Measurements from ENCODE around the gene ARL5C. TPM values are rescaled to one million over a fixed set of nuclear protein-coding genes. Genes with fewer than 3 reads are reported as not detected.

Gene ARL5C
- total RNA-seq, 1 donor from 2014 or later: not detected

GRCh38 chr17:39194985-39195524, 29.1 kb upstream of the ARL5C start:
- intact Hi-C loops (cut with micrococcal nuclease): no loop called here

GRCh38 chr17:39194089-39194984, 28.4 kb upstream of the ARL5C start:
- intact Hi-C loops (cut with micrococcal nuclease): no loop called here

GRCh38 chr17:39193346-39193745, 27.4 kb upstream of the ARL5C start:
- intact Hi-C loops (cut with micrococcal nuclease): no loop called here

- intact Hi-C loops (cut with micrococcal nuclease): no loop called here
Observed at GRCh38 chr17:39192901-39193300, 26.9 kb upstream of the ARL5C start.

- intact Hi-C loops (cut with micrococcal nuclease): no loop called here
Observed at GRCh38 chr17:39191750-39192510, 26.0 kb upstream of the ARL5C start.

- intact Hi-C loops (cut with micrococcal nuclease): no loop called here
Observed at GRCh38 chr17:39187152-39187830, 21.3 kb upstream of the ARL5C start.

GRCh38 chr17:39186481-39187002, 20.6 kb upstream of the ARL5C start:
- intact Hi-C loops (cut with micrococcal nuclease): no loop called here

- intact Hi-C loops (cut with micrococcal nuclease): no loop called here
Observed at GRCh38 chr17:39183720-39184119, 17.8 kb upstream of the ARL5C start.

- intact Hi-C loops (cut with micrococcal nuclease): no loop called here
Observed at GRCh38 chr17:39183045-39183444, 17.1 kb upstream of the ARL5C start.

- intact Hi-C loops (cut with micrococcal nuclease): no loop called here
Observed at GRCh38 chr17:39181303-39181702, 15.3 kb upstream of the ARL5C start.

- intact Hi-C loops (cut with micrococcal nuclease): no loop called here
Observed at GRCh38 chr17:39178536-39178935, 12.6 kb upstream of the ARL5C start.

GRCh38 chr17:39177256-39177655, 11.3 kb upstream of the ARL5C start:
- intact Hi-C loops (cut with micrococcal nuclease): no loop called here

GRCh38 chr17:39175695-39176093, 9.7 kb upstream of the ARL5C start:
- intact Hi-C loops (cut with micrococcal nuclease): no loop called here

GRCh38 chr17:39174920-39175694, 9.1 kb upstream of the ARL5C start:
- intact Hi-C loops (cut with micrococcal nuclease): no loop called here

GRCh38 chr17:39173526-39174274, 7.7 kb upstream of the ARL5C start:
- intact Hi-C loops (cut with micrococcal nuclease): no loop called here

GRCh38 chr17:39173080-39173479, 7.1 kb upstream of the ARL5C start:
- intact Hi-C loops (cut with micrococcal nuclease): no loop called here

GRCh38 chr17:39171933-39172332, 6.0 kb upstream of the ARL5C start:
- intact Hi-C loops (cut with micrococcal nuclease): no loop called here

- intact Hi-C loops (cut with micrococcal nuclease): no loop called here
Observed at GRCh38 chr17:39170558-39170957, 4.6 kb upstream of the ARL5C start.

GRCh38 chr17:39170109-39170508, 4.1 kb upstream of the ARL5C start:
- intact Hi-C loops (cut with micrococcal nuclease): no loop called here

GRCh38 chr17:39169518-39169917, 3.6 kb upstream of the ARL5C start:
- intact Hi-C loops (cut with micrococcal nuclease): no loop called here

Data from T-helper 2 cell treated with Interferon-gamma antibody and Interleukin-4, amounts not matched to agents 100 ng/mL and 5 ng/mL, for 36 hours (primary cell).